Activated CD8-positive, alpha-beta memory T cell treated with anti-CD3 and anti-CD28 coated beads, Interleukin-2, amount 10 ng/mL, durations not matched to agents 7 days and 5 days (primary cell): ENCODE measurements around the gene ZNF722. TPM values are rescaled to one million over a fixed set of nuclear protein-coding genes. Genes with fewer than 3 reads are reported as not detected.
"Not testable (repeated sequence)": the region's sequence is repeated elsewhere in the genome, so short reads cannot be mapped to it uniquely, and the experiment has no call there.

ENCODE experiments used
- ATAC-seq: fragments of 150-1000 bp; cut with Tn5 transposase; one replicate; pipeline ENCODE4 v1.10.0; 2021; ENCODE audit warnings: moderate library complexity
- CTCF ChIA-PET: fragments of 350-600 bp; sonication (Branson Sonifier 250); formaldehyde crosslinking; loops from one replicate; lab custom pipeline; 2021; ENCODE audit warnings: antibody characterized with exemption; lab: Charles Lee
- DNase-seq: peaks from one replicate; pipeline ENCODE4 v3.0.0-alpha.2; 2020
- H3K27ac Mint-ChIP-seq: one replicate; pipeline ENCODE4 v1.8.0; 2021; ENCODE audit warnings: mild to moderate bottlenecking, mixed read lengths
- H3K27me3 Mint-ChIP-seq: one replicate; pipeline ENCODE4 v1.8.0; 2021; ENCODE audit warnings: mixed read lengths
- H3K36me3 Mint-ChIP-seq: one replicate; pipeline ENCODE4 v1.8.0; 2021; ENCODE audit warnings: mild to moderate bottlenecking, mixed read lengths
- H3K4me1 Mint-ChIP-seq: one replicate; pipeline ENCODE4 v1.8.0; 2021; ENCODE audit warnings: mixed read lengths
- H3K4me3 Mint-ChIP-seq: one replicate; pipeline ENCODE4 v1.8.0; 2021; ENCODE audit warnings: mild to moderate bottlenecking, moderate library complexity, mixed read lengths
- H3K9me3 Mint-ChIP-seq: one replicate; pipeline ENCODE4 v1.8.0; 2022; ENCODE audit warnings: low read depth, mixed read lengths
- total RNA-seq, 2 experiments: library from RNA; stranded (reverse); gene quantifications; one replicate each; pipeline ENCODE4 v1.2.3, GENCODE V29; 2021

ZNF722 gene
- total RNA-seq, result not detected

DNA sequence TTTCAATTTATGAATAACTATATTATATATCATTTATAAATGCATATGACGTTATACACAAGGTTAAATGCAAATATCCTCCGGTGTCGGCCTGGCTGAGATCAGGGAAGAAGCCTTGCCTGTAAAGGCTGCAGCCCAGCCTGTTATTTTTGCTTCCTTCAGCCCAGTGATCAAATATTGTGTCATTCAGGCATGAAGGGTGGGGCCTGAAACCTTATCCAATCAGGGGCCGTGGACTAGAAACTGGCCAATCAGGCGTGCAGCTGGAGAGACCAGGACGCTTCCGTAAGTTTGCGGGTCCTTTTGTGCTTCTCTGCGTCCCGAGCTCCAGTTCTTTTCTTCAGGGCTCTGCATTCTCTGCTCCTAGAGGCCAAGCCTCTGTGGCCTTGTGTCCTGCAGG, at the start of gene ZNF722:
Gene ZNF722 (plus strand): TSS at position 301 of the 400 bp plus-strand sequence. CDS start 113 bp downstream, outside the sequence.
- no peak within 1 kb of the TSS for H3K4me3 Mint-ChIP-seq

GRCh38 chr7:63953181-63953580, 45.5 kb upstream of the ZNF722 start:
- H3K4me3 Mint-ChIP-seq, result no peak overlapping the region
- CTCF ChIA-PET, result no interaction called here
- no peaks in the 10 kb centered on the region for H3K27me3 Mint-ChIP-seq
- peaks cover 14% of the 10 kb centered on the region for H3K9me3 Mint-ChIP-seq
- no peaks in the 10 kb centered on the region for H3K36me3 Mint-ChIP-seq
- DNase-seq (no peak), ATAC-seq (no peak)
- no peaks in the 10 kb centered on the region for H3K4me1 Mint-ChIP-seq
- H3K27ac Mint-ChIP-seq, result no peak overlapping the region

More for the DNA sequence above, at the start of gene ZNF722:
- CTCF ChIA-PET, result no interaction called here
- ATAC-seq (no peak), DNase-seq (no peak)
- Mint-ChIP-seq H3K27ac (no peak within 1 kb of the TSS), H3K27me3 (no peaks in the 10 kb centered on the region), H3K9me3 (peaks cover 12% of the 10 kb centered on the region), H3K36me3 (no peaks in the 10 kb centered on the region), H3K4me1 (no peaks in the 10 kb centered on the region)

DNA sequence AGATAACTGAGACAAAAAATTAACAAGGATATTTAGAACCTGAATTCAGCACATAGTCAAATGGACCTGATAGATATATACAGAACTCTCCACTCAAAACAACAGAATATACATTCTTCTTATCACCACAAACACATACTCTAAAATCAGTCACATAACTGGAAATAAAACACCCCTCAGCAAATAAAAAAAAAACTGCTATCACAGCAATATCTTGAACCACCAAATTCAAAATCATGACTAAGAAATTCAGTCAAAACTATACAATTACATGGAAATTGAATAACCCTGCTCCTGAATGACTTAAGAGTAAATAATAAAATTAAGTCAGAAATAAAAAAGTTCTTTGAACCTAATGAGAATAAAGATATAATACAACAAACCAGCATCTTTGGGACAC, 30.0 kb upstream of the ZNF722 start:
- no peak for ATAC-seq
- Mint-ChIP-seq H3K4me3 (no peak overlapping the region), H3K36me3 (no peaks in the 10 kb centered on the region), H3K27ac (no peak overlapping the region), H3K4me1 (no peaks in the 10 kb centered on the region), H3K9me3 (peaks cover 8% of the 10 kb centered on the region), H3K27me3 (no peaks in the 10 kb centered on the region)
- CTCF ChIA-PET, result no interaction called here
- DNase-seq, result no peak

DNA sequence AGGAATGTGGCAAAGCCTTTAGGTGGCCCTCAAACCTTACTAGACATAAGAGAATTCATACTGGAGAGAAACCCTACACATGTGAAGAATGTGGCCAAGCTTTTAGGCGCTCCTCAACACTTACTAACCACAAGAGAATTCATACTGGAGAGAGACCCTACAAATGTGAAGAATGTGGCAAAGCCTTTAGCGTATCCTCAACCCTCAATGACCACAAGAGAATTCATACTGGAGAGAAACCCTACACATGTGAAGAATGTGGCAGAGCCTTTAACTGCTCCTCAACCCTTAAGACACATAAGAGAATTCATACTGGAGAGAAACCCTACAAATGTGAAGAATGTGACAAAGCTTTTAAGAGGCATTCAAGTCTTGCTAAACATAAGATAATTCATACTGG, 16.8 kb downstream of the ZNF722 start:
- H3K36me3 Mint-ChIP-seq, H3K4me1 Mint-ChIP-seq, CTCF ChIA-PET, H3K27ac Mint-ChIP-seq, H3K4me3 Mint-ChIP-seq, H3K27me3 Mint-ChIP-seq, DNase-seq, ATAC-seq: not testable (repeated sequence)
- peaks cover 31% of the 10 kb centered on the region for H3K9me3 Mint-ChIP-seq

DNA sequence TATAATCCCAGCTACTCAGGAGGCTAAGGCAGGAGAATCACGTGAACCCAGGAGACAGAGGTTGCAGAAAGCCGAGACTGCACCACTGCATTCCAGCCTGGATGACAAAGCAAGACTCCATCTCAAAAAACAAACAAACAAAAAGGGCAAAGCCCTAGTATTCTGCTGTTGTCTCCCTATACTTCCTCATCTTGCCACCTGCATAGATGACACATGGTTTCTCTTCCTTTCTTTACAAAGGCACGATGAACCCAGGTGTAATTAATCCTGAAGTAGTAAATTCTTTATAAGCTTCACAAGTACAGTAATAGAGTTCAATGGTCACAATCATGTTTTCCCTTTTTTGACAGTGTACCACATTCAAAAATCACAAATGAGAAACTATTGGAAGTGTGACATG, 36.7 kb downstream of the ZNF722 start:
- no peak for DNase-seq
- peaks cover 36% of the 10 kb centered on the region for H3K9me3 Mint-ChIP-seq
- H3K4me3 Mint-ChIP-seq, result no peak overlapping the region
- H3K36me3 Mint-ChIP-seq, result no peaks in the 10 kb centered on the region
- no peaks in the 10 kb centered on the region for H3K27me3 Mint-ChIP-seq
- H3K4me1 Mint-ChIP-seq, result no peaks in the 10 kb centered on the region
- no peak for ATAC-seq
- H3K27ac Mint-ChIP-seq, result no peak overlapping the region
- CTCF ChIA-PET, result no interaction called here

- H3K9me3 Mint-ChIP-seq, result peaks cover 30% of the 10 kb centered on the region
- no peaks in the 10 kb centered on the region for H3K27me3 Mint-ChIP-seq
- ATAC-seq, result no peak
- CTCF ChIA-PET, result no interaction called here
- H3K36me3 Mint-ChIP-seq, result no peaks in the 10 kb centered on the region
- H3K4me1 Mint-ChIP-seq, result no peaks in the 10 kb centered on the region
- H3K27ac Mint-ChIP-seq, result no peak overlapping the region
- no peak for DNase-seq
- no peak overlapping the region for H3K4me3 Mint-ChIP-seq
These were observed 38.4 kb downstream of the ZNF722 start for GRCh38 chr7:64037095-64037494.

GRCh38 chr7:64045301-64046040, 46.8 kb downstream of the ZNF722 start, which contains the start of gene ZNF727:
TSS of gene ZNF727 (plus strand) at chr7:64045434. CDS start at chr7:64045622, 188 bp downstream.
- H3K36me3 Mint-ChIP-seq, result no peaks in the 10 kb centered on the region
- H3K27ac Mint-ChIP-seq, result no peak within 1 kb of the TSS
- peaks cover 17% of the 10 kb centered on the region for H3K9me3 Mint-ChIP-seq
- H3K4me1 Mint-ChIP-seq, result no peaks in the 10 kb centered on the region
- H3K4me3 Mint-ChIP-seq, result no peak within 1 kb of the TSS
- CTCF ChIA-PET, result no interaction called here
- ATAC-seq, result no peak
- no peaks in the 10 kb centered on the region for H3K27me3 Mint-ChIP-seq
- no peak for DNase-seq

GRCh38 chr7:64046041-64046389, 47.4 kb downstream of the ZNF722 start:
- Mint-ChIP-seq H3K27ac (no peak overlapping the region), H3K4me1 (no peaks in the 10 kb centered on the region), H3K36me3 (no peaks in the 10 kb centered on the region), H3K27me3 (no peaks in the 10 kb centered on the region), H3K9me3 (peaks cover 18% of the 10 kb centered on the region), H3K4me3 (no peak overlapping the region)
- CTCF ChIA-PET, result no interaction called here
- DNase-seq (no peak), ATAC-seq (no peak)

Other genes with a start within 250 kb of the ZNF722 start
- not detected for gene ZNF727, start 46.6 kb downstream of the ZNF722 start, total RNA-seq
- not detected for gene ZNF735, start 208.4 kb downstream of the ZNF722 start, total RNA-seq
- not detected for gene ZNF679, start 229.6 kb downstream of the ZNF722 start, total RNA-seq